Gastrocnemius medialis (tissue), 4 donors: ENCODE data around the gene MEIS3.

Source experiments
- POLR2A ChIP-seq, 2 donors: fragments of 450-650 bp; IDR thresholded peaks; one replicate each; pipeline ENCODE4 v1.6.1; 2017; ENCODE audit warnings: antibody characterized with exemption in 2 of 2, mild to moderate bottlenecking in 2 of 2, moderate library complexity in 2 of 2
- TF ChIP-seq, protein P1 (sequence below), 5 experiments: fragments of 450-650 bp in 3 of 5; fragments of 200-600 bp in 2 of 5; sonication (generic) in 2 of 5; IDR thresholded peaks in 4 of 5; conservative IDR thresholded peaks in 1 of 5; 1 replicate in 4 of 5; 2 replicates in 1 of 5; pipeline ENCODE4 v1.5.1; 2016 to 2019; ENCODE audit warnings: antibody characterized with exemption in 5 of 5, mild to moderate bottlenecking in 3 of 5, moderate library complexity in 3 of 5

DNA sequence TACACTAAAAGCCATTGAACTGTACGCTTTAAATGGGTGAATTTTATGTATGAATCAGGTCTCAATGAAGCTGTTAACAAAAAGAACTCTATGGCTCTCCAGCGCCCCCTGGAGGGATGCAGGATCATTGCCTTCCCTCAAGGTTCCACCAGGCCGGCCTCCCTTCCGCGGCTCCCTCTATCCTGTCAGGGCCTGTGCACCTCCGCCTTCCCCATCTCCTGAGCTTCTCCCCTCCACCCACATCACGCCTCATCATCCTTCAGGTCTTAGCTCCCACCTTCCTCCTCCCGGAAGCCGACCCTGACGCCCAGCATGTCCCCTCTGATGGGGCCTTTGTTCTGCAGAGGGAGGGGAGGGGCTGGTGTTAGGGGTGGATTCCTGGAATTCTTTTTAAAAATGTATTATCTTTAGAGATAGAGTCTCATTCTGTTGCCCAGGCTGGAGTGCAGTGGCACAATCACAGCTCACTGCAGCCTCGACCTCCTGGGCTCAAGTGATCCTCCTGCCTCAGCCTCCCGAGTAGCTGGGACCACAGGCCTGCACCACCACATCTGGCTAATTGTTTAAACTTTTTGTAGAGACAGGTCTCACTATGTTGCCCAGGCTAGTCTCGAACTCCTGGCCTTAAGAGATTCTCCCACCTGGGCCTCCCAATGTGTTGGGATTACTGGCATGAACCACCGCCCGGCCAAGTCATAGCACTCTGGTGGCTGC, 27.7 kb downstream of the MEIS3 start:
- TF ChIP-seq, protein P1, sequence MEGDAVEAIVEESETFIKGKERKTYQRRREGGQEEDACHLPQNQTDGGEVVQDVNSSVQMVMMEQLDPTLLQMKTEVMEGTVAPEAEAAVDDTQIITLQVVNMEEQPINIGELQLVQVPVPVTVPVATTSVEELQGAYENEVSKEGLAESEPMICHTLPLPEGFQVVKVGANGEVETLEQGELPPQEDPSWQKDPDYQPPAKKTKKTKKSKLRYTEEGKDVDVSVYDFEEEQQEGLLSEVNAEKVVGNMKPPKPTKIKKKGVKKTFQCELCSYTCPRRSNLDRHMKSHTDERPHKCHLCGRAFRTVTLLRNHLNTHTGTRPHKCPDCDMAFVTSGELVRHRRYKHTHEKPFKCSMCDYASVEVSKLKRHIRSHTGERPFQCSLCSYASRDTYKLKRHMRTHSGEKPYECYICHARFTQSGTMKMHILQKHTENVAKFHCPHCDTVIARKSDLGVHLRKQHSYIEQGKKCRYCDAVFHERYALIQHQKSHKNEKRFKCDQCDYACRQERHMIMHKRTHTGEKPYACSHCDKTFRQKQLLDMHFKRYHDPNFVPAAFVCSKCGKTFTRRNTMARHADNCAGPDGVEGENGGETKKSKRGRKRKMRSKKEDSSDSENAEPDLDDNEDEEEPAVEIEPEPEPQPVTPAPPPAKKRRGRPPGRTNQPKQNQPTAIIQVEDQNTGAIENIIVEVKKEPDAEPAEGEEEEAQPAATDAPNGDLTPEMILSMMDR (IDR thresholded peaks at IDR 0.05 in 4 of 5, conservative IDR thresholded peaks at IDR 0.05 in 1 of 5): peak; percentile 72 to 85 (median 80)
- TF ChIP-seq POLR2A (IDR thresholded peaks at IDR 0.05): no peak
